ENCODE data around the gene FLAD1.

FLAD1 gene

DNA sequence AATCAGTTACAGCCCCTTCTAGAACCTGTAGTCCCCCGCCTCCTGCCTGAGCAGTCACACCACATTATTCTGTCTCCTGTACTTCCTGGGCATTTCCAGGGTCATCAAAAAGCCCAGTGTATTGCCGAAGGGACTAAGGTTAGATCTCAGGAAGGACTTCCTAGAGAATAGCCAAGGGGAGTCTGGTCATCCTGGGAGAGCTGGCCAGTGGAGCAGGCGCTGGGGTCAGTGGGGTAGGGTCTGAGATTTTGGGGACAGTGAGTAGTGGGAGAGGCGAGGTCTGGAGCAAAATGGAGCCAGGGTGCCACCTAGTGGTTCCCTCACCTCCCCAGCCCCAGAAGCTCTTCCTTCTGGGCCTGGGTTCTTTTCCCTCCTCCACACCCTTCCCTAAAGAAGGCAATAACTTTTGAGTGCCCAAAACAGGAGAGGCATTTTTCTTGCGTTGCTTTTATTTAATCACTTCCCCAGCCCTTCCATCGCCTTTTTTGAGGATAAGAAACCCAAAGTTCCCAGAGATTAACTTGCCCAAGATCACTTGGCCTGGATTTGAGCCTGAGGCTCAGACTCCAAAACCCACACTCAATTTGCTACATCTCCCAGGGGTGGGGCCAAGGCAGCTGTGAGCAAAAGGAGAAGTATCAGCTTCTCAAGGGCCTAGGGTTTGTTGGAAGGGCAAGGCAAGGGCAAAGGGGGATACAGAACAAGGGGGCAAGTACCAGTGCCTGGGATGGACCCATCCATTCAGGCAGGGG, 39.3 kb upstream of the FLAD1 start:
- Histone ChIP-seq H3K9ac (ENCODE audit: low read length) (peak overlapping the region; percentile 29; the same call in 1 of the 2 replicates), H3K4me2 (ENCODE audit: low read length) (peak overlapping the region; percentile 85), H2AFZ (ENCODE audit: low read depth, low read length) (no peak overlapping the region), H3K4me1 (ENCODE audit: low read length) (peaks cover 54% of the 10 kb centered on the region), H3K79me2 (ENCODE audit: low read length) (no peaks in the 10 kb centered on the region), H3K36me3 (replicated peaks; ENCODE audit: low read depth, low read length) (no peaks in the 10 kb centered on the region), H3K4me3 (ENCODE audit: low read length) (peak overlapping the region; percentile 36), H3K9me3 (ENCODE audit: insufficient read depth, low read length) (no peaks in the 10 kb centered on the region), H3K27me3 (ENCODE audit: low read depth, low read length) (no peaks in the 10 kb centered on the region), H4K20me1 (ENCODE audit: insufficient read depth, low read length) (no peaks in the 10 kb centered on the region), H3K27ac (ENCODE audit: low read length) (peak overlapping the region; percentile 88)
- TF ChIP-seq EZH2phosphoT487 (IDR thresholded peaks at IDR 0.05; ENCODE audit: low read depth) = no peak
- TF ChIP-seq, protein P1, sequence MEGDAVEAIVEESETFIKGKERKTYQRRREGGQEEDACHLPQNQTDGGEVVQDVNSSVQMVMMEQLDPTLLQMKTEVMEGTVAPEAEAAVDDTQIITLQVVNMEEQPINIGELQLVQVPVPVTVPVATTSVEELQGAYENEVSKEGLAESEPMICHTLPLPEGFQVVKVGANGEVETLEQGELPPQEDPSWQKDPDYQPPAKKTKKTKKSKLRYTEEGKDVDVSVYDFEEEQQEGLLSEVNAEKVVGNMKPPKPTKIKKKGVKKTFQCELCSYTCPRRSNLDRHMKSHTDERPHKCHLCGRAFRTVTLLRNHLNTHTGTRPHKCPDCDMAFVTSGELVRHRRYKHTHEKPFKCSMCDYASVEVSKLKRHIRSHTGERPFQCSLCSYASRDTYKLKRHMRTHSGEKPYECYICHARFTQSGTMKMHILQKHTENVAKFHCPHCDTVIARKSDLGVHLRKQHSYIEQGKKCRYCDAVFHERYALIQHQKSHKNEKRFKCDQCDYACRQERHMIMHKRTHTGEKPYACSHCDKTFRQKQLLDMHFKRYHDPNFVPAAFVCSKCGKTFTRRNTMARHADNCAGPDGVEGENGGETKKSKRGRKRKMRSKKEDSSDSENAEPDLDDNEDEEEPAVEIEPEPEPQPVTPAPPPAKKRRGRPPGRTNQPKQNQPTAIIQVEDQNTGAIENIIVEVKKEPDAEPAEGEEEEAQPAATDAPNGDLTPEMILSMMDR (IDR thresholded peaks at IDR 0.05; ENCODE audit: low read depth, low read length) = peak; percentile 97

GRCh38 chr1:154944401-154945159, 38.6 kb upstream of the FLAD1 start:
- no peak overlapping the region for H3K27ac ChIP-seq (ENCODE audit: low read length)
- TF ChIP-seq, protein P1 (IDR thresholded peaks at IDR 0.05; ENCODE audit: low read depth, low read length) = no peak
- no peak for TF ChIP-seq EZH2phosphoT487 (IDR thresholded peaks at IDR 0.05; ENCODE audit: low read depth)
- H3K36me3 ChIP-seq (replicated peaks; ENCODE audit: low read depth, low read length) = no peaks in the 10 kb centered on the region
- H2AFZ ChIP-seq (ENCODE audit: low read depth, low read length) = no peak overlapping the region
- H3K79me2 ChIP-seq (ENCODE audit: low read length) = no peaks in the 10 kb centered on the region
- peak overlapping the region; percentile 85 for H3K4me2 ChIP-seq (ENCODE audit: low read length)
- H3K4me3 ChIP-seq (ENCODE audit: low read length) = no peak overlapping the region
- H3K27me3 ChIP-seq (ENCODE audit: low read depth, low read length) = no peaks in the 10 kb centered on the region
- no peaks in the 10 kb centered on the region for H3K9me3 ChIP-seq (ENCODE audit: insufficient read depth, low read length)
- H3K9ac ChIP-seq (ENCODE audit: low read length) = no peak overlapping the region
- no peaks in the 10 kb centered on the region for H4K20me1 ChIP-seq (ENCODE audit: insufficient read depth, low read length)
- H3K4me1 ChIP-seq (ENCODE audit: low read length) = peaks cover 55% of the 10 kb centered on the region

- no peaks in the 10 kb centered on the region for H3K27me3 ChIP-seq (ENCODE audit: low read depth, low read length)
- H3K36me3 ChIP-seq (replicated peaks; ENCODE audit: low read depth, low read length) = no peaks in the 10 kb centered on the region
- H2AFZ ChIP-seq (ENCODE audit: low read depth, low read length) = no peak overlapping the region
- TF ChIP-seq, protein P1 (IDR thresholded peaks at IDR 0.05; ENCODE audit: low read depth, low read length) = no peak
- TF ChIP-seq EZH2phosphoT487 (IDR thresholded peaks at IDR 0.05; ENCODE audit: low read depth) = no peak
- no peak overlapping the region for H3K4me3 ChIP-seq (ENCODE audit: low read length)
- no peaks in the 10 kb centered on the region for H3K79me2 ChIP-seq (ENCODE audit: low read length)
- H3K4me1 ChIP-seq (ENCODE audit: low read length) = peaks cover 50% of the 10 kb centered on the region
- no peak overlapping the region for H3K4me2 ChIP-seq (ENCODE audit: low read length)
- H3K9me3 ChIP-seq (ENCODE audit: insufficient read depth, low read length) = no peaks in the 10 kb centered on the region
- no peak overlapping the region for H3K9ac ChIP-seq (ENCODE audit: low read length)
- no peak overlapping the region for H3K27ac ChIP-seq (ENCODE audit: low read length)
- H4K20me1 ChIP-seq (ENCODE audit: insufficient read depth, low read length) = no peaks in the 10 kb centered on the region
Observed at GRCh38 chr1:154945160-154945961, 37.8 kb upstream of the FLAD1 start.
